Suppressor macrophage (primary cell): ENCODE data around the gene ZNF516.

Source experiments
- DNase-seq, 4 experiments: peaks; one replicate each; pipeline ENCODE4 v3.0.0-alpha.2; 2020 to 2022

Gene ZNF516

DNA sequence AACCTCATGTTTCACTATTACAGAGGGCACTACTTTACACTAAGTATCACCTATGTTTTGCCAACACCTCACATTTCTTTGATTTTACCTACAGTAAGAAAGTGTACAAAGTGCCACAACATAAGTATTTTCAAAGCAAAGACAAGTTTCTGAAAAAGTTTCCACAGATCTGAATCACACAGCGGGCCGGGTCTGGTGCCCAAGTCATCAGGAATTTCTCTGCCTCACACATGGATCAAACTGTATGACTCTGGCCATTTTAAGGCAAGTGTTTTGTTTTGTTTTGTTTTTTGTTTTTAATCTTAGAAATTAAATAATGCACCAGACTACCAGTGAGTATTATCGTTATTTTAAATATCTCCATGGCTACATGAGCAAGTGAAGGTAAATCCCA, 73.4 kb downstream of the ZNF516 start:
- DNase-seq: no peak

DNA sequence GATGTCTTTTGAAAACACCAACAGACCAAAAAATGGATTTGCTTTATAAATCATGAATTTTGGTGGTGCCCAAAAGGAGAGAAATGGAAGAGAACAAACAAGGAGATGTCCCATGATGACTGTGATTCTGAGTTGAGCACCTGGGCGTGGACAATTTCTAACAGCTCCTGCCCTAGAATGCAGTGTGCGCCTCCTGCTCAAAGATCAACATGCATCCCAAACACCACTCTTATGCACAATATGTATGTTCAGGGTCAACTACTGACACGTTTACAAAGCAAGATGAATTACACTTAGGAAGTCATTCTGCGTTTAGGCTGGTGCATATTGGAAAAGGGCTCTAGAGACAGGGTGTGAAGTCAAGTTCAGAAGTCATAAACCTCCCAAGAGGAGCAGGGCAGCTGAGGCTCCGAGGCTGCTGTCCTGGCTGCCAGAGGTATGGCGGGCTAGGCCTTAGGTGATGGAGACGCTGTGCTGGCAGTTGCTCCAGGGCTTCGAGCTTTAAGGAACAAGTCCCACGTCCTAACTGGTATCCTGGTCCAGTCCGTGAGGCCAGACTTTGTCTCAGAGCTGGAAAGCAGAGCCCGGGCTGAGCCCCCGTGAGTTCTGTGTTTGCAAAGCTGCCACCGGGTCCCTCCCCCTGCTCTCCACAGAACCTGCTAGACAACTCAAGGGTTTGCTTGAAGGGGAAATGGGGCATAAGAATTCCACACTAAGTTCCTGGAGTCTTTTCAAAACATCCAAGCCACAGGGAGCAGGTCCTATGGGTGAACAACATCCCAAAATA, 74.0 kb downstream of the ZNF516 start:
- DNase-seq: no peak

DNA sequence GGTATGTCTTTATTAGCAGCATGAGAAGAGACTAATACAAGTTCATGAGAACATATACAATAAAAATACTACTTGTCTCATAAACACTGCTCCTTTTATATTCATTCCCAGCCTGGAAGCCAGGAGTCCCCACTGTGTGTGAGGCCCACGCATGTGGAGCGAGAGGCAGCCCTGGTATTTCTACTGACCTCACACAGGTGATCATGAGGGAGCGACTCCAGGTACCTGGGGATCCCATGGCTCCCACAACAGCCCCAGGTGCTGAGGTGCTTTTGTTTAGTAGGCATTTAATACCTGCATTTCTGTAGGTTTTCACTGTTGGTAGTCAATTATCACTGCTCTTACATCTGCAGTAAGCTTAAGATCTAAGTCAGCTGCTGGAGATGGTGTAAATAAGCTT, 75.2 kb downstream of the ZNF516 start:
- no peak for DNase-seq

DNA sequence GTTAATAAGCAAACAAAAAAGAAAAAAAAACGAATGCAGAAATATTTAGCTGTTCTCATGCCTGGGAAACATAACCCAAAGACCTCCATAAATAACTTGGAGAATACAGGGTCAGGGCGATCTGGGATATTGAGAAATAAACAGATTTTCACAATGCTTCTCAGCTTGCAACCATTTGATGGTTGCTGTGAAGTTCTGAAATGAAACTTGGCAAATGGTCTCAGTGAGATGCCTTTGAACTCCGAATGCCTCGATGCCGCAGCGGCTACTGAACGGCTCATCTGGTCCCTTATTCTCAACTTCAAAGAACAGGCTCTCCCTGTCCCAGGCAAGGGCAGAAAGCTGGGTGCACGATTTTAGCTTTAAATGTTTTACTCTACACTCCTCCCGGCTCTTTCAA, 78.1 kb downstream of the ZNF516 start:
- DNase-seq: no peak

DNA sequence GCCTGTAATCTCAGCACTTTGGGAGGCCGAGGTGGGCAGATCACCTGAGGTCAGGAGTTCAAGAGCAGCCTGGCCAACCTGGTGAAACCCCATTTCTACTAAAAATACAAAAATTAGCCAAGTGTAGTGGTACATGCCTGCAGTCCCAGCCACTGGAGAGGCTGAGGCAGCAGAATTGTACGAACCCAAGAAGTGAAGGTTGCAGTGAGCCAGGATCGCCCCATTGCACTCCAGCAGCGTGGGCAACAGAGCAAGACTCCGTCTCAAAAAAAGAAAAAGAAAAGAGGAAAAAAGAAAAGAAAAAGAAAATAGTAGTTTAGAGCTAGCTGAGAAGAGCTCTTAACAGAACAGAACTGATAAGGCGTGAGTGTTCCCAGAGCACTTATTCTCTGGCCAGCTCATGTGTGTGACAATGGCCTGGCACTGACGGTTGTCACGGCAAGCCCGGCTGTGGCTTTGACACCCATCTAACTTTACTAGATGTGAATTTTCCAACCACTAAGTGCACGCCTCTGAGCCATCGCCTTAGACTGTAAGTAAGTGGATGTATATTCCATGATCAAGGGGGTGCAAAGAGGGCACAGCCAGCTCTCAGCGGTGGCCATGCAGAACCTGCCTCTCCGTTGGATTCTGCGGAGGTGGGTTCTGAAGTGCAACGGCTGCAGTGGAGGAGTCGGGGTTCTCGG, 80.0 kb downstream of the ZNF516 start:
- DNase-seq: no peak

DNA sequence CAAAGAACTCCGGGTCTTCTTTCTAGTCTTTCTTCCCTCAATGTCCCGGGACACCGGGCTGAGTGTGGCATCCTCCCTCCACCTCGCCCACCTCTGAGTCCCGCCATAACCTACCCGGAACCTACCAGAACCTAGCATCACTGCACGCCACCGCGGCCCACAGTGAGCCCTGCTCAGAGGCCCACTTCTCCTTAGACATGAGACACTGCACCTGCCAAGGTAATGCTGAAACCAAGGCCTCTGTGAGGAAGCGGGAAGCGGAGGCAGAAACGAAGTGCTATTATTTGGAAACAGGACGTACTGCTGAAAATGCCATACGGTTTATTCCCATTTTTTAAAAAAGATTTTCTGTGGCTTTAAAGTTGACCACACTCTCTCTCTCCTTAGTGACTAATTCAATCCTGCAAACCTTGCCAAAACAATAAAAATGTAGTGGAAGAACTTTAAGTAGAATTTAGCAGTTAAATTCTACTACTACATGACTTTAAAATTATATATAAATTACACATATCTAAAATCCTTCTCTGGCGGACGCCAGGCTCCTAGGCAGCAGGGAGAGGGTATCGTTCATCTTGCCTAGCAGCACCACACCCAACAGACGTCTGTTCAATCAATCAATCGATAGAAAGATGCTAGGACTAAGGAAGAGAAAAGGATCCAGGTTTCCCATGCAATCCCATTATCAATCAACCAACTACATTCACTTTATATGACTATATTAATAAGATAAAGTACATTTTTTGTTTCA, 82.0 kb downstream of the ZNF516 start:
- no peak for DNase-seq

DNA sequence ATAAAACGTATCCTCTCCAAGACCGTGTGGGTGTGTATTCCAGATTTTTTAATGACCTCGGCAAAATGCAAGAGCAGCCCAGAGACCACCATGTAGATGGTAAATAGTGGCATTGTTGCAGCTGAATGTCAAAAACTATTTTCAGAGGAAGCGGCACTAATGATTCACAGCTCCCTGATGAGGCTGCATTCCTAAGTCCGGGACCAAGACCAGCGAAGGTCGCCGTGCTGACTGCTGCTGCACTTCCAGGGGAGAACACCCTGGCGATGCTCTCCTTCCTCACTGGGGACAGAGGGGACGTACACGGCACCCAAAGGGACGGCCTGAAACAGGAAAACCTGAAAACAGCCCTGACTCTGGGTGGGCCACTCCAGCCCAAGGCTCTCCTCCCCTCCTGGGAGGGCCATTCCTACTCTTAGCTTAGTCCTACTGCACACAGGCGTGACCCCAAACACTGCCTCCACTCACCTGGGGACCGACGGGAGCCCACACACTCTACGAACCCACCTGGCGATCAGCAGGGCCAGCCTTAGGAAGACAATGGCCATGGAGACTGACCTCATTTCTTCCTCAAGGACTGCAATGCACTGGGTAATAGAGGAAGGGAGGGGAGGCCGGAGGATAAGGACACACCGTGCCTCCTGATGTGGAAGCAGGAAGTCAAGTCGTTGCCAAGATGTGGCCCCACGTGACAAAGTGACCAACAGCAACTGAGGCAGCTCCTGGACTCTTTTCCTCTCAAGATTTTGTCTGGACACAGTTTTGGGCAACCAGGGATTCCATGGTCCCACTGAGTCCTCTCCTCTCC, 82.8 kb downstream of the ZNF516 start:
- no peak for DNase-seq

DNA sequence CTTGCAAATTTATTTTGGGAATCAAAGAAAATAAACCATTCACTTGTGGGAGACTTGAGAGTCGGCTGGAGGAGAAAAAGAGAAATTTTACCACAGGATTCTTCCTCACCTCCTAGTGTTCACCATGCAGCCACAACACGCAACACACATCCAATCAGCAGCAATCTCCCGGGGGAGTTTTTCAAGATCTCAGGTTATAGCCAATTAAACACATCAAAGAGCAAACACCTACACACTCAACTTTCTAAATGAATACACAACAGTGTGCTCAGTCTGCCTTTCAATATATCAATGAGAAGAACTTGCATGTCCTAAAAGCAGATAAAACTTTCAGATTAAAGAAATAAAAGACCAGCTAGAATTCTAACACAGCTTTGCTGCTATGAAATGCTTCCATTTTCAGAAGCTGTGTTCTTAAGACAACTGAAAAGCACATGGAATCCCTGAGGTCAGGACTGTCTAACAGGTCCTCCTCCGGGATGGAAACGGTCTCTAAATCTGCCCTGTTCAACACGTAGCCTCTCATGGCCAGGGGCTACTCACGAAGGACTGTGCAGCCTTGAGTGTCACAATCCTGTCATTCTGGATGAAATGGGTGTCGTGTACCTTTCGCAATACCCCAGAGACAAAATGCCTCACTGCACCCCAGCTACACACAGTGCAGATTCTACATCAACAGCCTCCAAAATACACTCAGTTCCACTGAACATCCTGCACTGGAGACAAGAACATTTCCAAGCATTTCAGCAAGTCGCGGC, 84.2 kb downstream of the ZNF516 start:
- peak in 2 of 4 experiments; percentile 35 to 41 for DNase-seq

DNA sequence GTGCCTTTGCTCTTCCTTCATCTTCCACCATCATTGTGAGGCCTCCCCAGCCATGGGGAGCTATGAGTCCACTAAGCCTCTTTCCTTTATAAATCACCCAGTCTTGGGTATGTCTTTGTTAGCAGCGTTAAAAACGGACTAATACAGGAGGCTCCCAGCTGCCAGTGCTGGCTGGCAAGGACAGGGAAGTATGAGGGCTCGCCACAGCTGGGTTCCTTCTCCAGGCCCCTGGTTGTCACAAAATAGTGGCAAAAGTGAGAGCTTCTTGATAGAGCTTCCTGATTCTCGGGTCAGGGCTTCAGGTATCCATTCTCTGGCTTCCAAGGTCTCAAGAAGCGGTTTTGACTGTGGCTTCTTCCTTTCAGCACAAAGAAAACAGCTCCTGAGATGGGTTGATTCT, 85.0 kb downstream of the ZNF516 start:
- DNase-seq: peak in 1 of 4 experiments; percentile 33

DNA sequence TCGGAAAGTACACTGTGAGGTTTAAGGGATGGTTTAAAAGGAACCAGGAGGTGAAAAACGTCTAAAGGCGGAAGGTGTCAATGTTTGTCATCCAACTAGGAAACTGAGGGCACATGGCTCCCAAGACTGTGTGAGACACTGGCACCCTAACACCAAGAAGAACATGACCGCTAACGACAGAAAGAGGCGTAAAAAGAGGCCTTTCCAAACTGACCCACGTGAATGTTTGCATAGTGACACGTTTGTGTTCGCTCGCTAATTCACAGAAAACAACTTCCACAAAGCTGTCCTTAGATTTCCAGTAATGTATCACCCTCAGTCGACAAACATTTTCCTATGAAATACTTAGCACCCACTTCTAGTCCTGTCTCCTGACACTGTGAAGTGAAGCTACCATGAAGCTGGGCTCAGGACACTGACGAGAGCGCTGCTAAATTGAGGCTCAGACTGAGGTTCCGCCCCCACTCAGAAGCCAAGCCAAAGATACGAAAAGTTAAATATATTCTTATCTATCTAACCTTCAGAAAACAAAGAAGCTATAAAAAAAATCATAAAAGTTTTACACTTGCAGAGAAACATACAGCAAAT, 86.5 kb downstream of the ZNF516 start:
- DNase-seq: no peak

DNA sequence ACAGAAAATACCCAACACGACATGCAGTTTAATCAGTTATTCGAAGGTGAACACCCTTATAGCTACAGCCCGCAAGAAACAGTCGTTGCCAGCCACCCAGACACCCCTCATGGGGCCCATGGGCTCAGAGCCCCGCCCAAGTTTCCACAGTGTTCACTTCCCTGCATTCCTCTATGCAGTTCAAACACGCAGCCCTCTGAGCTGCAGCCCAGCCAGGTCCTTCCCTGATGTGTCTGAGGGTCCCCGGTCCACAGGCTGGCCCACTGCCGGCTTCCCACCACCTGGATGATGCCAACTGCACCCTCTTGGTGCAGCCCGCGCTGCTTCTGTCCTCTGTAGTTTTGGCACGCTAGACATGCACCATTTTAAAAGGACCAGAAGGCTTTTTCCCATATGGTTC, 87.4 kb downstream of the ZNF516 start:
- no peak for DNase-seq

DNA sequence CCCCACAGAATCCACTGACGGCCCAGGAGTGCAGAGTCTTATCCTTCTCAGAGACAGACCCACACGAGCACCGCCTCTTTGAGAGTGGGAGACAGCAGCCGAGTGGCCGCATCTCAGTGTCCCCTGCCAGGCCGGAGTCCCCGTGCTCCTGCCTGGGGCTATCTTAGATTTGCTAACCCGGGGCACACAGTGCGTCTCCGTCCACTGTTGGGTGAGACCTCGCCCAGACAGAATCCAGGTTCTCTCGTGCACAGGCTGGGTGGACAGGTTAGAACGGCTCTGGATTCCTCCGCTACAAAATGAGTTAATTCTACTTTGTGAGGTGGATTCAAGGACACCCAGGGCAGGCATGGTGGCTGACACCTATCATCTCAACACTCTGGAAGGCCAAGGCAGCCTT, 88.3 kb downstream of the ZNF516 start:
- DNase-seq: no peak

DNA sequence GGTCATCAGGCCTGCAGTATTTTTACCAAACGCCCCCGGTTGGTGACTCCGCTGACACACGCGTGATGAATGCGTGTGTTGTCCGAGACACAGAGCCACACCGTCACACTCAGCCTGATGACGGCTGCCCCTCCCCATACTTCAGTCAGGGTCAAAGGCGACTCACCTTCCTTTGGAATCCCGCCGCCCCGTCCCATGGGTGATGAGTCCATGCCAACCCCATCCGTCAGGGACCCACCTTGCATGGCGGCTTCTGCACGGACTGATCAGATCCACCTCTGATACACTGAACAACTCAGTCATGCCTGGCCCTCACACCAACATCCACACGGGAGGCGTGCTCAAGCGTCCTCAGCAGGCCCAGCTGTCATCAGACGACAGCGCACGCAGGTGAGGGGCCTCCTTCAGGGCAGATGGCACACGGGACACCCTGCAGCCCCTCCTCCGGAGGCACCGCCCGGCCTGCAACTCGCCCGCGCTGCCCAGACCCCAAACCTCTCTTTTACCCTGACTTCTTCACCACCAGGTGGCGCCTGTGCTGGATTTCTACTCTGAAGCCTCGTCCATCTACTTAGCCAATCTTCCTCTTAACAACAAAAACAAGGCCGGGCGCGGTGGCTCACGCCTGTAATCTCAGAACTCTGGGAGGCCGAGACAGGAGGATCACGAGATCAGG, 89.2 kb downstream of the ZNF516 start:
- peak in 3 of 4 experiments; percentile 58 to 71 (median 58) for DNase-seq

DNA sequence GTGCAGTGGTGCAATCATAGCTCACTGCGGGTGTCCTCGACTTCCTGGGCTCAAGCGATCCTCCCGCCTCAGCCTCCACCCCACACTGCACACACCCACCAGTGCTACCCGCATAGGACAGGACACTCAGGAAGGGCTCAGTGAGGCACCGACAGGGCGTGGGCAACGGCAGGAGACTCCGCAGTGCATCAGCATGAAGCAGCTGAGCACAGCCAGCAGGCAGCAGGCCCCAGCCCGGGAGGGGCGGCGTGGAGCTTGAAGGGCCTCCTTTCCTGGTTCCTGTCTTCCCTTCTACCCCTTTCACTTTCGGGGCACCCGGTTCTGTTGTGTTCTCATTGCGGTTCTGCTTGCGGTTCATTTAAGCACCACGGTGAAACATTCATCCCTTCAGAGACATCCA, 89.8 kb downstream of the ZNF516 start:
- DNase-seq: no peak

DNA sequence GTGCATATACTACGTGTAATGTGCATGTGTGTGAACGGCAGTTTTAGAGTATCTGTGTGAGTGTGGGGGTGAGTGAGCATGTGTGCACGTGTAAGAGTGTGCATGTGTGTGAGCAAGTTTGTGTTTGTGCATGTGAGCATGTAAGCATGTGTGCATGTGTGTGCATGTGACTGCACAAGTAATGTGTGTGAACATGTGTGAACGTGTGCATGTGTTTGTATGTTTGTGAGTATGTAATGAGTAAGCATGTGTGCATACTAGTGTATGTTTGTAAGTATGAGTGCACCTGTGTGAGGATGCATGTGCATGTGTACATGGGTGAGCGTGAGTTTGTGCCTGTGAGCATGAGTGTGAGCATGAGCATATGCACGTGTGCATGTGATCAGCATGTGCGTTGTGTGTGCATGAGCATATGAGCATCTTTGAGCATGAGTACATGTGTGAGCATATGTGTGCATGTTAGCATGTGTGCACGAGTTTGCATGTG, 90.7 kb downstream of the ZNF516 start:
- DNase-seq: no peak

DNA sequence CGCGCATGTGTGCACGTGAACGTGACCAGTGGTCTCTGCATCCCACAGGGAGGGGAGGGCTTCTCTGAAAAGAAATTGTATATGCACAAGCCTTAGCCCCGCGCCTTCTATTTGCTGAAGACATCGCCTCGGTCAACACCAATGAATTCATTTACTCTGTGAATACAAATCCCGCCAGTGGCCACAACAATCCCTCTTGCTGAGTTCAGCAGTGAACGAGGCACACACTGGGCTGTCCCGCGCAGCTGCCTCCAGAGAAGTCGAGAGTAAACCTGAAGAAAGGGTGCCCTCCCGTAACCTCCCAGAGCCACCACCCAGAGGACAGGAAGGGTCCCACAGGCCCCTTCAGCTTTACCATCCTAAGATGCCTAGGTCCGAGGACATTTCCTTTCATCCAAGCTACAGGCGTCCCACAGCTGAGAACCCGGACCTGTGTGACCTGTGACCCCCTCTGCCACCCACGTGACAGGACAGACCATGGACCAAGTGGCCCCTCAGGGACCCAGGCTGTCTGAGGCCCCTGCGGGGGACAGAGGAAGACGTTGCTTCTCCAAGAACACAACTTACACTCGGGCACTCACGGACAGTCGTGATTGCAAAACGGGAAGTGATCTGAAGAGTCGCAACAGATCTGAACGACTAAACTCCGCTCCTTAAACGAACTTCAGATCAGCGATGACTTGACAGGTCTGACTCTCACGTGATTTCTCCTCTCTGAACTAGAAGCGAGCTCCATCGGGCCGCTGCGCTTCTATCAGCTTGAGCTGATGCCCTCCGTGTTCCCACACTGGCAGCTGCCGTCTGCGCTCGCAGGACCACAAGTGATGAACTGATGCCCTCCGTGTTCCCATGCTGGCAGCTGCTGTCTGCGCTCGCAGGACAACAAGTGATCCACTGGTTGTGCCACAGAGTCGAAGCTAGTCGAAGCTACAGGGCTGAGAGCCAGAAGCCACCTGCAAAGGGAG, 92.7 kb downstream of the ZNF516 start:
- DNase-seq: peak in 3 of 4 experiments; percentile 40 to 46 (median 42)

DNA sequence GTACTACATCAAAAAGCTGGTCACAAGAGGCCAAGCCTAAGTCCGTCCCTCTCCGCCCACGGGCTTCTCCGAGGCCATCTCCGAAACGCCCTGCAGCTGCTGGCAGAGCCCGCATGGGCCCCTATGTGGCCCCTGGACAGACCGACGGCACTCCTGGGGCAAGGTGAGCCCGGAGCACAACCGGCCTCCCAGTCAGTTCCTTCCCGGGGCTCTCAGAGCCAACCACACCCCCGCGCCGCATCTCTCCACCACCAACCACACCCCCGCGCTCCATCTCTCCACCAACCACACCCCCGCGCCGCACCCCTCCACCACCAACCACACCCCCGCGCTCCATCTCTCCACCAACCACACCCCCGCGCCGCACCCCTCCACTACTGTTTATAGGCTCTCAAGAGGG, 93.5 kb downstream of the ZNF516 start:
- no peak for DNase-seq

DNA sequence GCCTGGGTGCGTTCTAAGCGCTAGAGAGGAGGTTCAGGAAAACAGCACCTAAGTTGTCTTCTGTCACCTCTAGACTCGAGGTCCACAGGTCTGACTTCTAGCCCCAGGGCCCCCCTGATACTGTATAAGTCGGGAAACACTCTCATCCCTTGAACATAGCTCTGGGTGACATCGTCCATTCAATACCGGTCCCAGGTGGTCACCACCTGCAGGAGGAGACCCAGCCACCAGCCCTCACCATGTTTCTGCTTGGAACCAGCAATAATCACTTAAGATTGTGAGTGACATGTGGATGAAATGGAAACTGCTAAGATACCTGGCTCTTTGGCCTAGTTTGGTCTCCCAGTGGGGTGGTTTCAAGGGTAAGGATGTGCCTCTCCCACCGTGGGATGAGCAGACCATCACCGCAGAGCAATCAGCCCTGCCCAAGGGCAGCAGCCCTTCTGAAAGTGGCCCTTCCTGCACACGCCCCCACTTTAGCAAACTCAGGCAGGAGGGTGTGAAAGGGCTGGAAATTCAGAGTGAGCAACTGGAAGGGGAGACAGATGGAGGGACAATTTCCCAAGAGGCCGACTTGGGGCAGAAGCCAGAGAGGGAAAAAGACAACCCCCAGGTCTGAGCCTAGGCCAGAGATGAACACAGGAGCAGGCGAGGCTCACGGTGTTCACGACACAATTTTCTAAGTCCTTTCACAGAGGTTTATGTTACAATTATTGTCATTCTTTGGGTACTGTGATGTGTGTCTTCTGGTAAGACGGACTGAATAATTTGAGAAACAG, 95.2 kb downstream of the ZNF516 start:
- DNase-seq: no peak
